HepG2 (cell line): ENCODE measurements around the gene RTEL1. TPM values are rescaled to one million over a fixed set of nuclear protein-coding genes. Genes with fewer than 3 reads are reported as not detected.

Experiments
- AGO1 ChIP-seq: fragments of 200-400 bp; formaldehyde crosslinking; IDR thresholded peaks from 2 replicates; pipeline ENCODE4 v1.6.1; 2017; ENCODE audit warnings: mild to moderate bottlenecking, low read depth, low read length, moderate library complexity; ENCODE audit not compliant: poor library complexity, severe bottlenecking
- ELF1 ChIP-seq: sonication (generic); formaldehyde crosslinking; IDR thresholded peaks from 2 replicates; pipeline ENCODE4 v1.4.0; 2020; ENCODE audit warnings: missing genetic modification reagents
- ELF3 ChIP-seq: IDR thresholded peaks from 2 replicates; pipeline ENCODE4 v1.6.1; 2016; ENCODE audit warnings: missing genetic modification reagents, missing compliant biosample characterization
- FOXA1 ChIP-seq, 2 experiments: fragments of 450-650 bp in 1 of 2; sonication (generic) in 1 of 2; formaldehyde crosslinking in 1 of 2; IDR thresholded peaks; 2 replicates each; pipeline versions ENCODE4 v1.4.0 to v1.6.1; 2016 to 2020; ENCODE audit warnings: missing genetic modification reagents in 1 of 2
- HMGA1 ChIP-seq: sonication (generic); formaldehyde crosslinking; conservative IDR thresholded peaks from 2 replicates; pipeline ENCODE4 v1.4.0; 2020; ENCODE audit warnings: missing genetic modification reagents
- NCOA2 ChIP-seq: sonication (generic); formaldehyde crosslinking; IDR thresholded peaks from 2 replicates; pipeline ENCODE4 v1.8.0; 2022; ENCODE audit warnings: inconsistent platforms
- NONO ChIP-seq, 2 experiments: fragments of 450-650 bp in 1 of 2; sonication (generic) in 1 of 2; formaldehyde crosslinking in 1 of 2; IDR thresholded peaks in 1 of 2; conservative IDR thresholded peaks in 1 of 2; 2 replicates each; pipeline versions ENCODE4 v1.6.1 to v1.8.0; 2017 to 2022; ENCODE audit warnings: mild to moderate bottlenecking in 1 of 2, missing genetic modification reagents in 1 of 2, moderate library complexity in 1 of 2
- PAF1 ChIP-seq: IDR thresholded peaks from 2 replicates; pipeline ENCODE4 v1.6.1; 2016; ENCODE audit warnings: missing genetic modification reagents, missing compliant biosample characterization
- RXRB ChIP-seq: IDR thresholded peaks from 2 replicates; pipeline ENCODE4 v1.6.1; 2016; ENCODE audit warnings: borderline replicate concordance, missing genetic modification reagents, missing compliant biosample characterization
- SAFB2 ChIP-seq: sonication (generic); formaldehyde crosslinking; IDR thresholded peaks from 2 replicates; pipeline ENCODE4 v1.5.1; 2020; ENCODE audit warnings: missing genetic modification reagents, low read depth, mild to moderate bottlenecking, borderline replicate concordance
- TCF7 ChIP-seq: sonication (generic); IDR thresholded peaks from 2 replicates; pipeline ENCODE4 v1.6.1; 2016; ENCODE audit warnings: antibody characterized with exemption, low read depth
- TRIM22 ChIP-seq: fragments of 450-650 bp; IDR thresholded peaks from 2 replicates; pipeline ENCODE4 v1.6.1; 2017
- ZBTB42 ChIP-seq: sonication (generic); formaldehyde crosslinking; IDR thresholded peaks from 2 replicates; pipeline ENCODE4 v1.5.0; 2020; ENCODE audit warnings: mild to moderate bottlenecking, missing genetic modification reagents
- ZNF10 ChIP-seq: sonication (generic); formaldehyde crosslinking; IDR thresholded peaks from 2 replicates; pipeline ENCODE4 v1.4.0; 2020; ENCODE audit warnings: mild to moderate bottlenecking, low read depth, missing genetic modification reagents, borderline replicate concordance
- ZNF101 ChIP-seq: sonication (generic); formaldehyde crosslinking; IDR thresholded peaks from 2 replicates; pipeline ENCODE4 v1.4.0; 2020; ENCODE audit warnings: mild to moderate bottlenecking, low read depth, missing genetic modification reagents, borderline replicate concordance
- ZNF12 ChIP-seq: sonication (generic); formaldehyde crosslinking; IDR thresholded peaks from 2 replicates; pipeline ENCODE4 v1.5.0; 2020; ENCODE audit warnings: missing genetic modification reagents
- ZNF264 ChIP-seq: sonication (generic); formaldehyde crosslinking; IDR thresholded peaks from 2 replicates; pipeline ENCODE4 v1.4.0; 2020; ENCODE audit warnings: missing genetic modification reagents
- ZNF660 ChIP-seq: sonication (generic); formaldehyde crosslinking; IDR thresholded peaks from 2 replicates; pipeline ENCODE4 v1.5.1; 2020; ENCODE audit warnings: mild to moderate bottlenecking, low read depth, missing genetic modification reagents, borderline replicate concordance
- ZNF850 ChIP-seq: sonication (generic); formaldehyde crosslinking; conservative IDR thresholded peaks from 2 replicates; pipeline ENCODE4 v1.9.0; 2021; ENCODE audit warnings: mild to moderate bottlenecking, missing genetic modification reagents
- polyA plus RNA-seq, 8 experiments: library from polyadenylated mRNA; depleted of rRNA in 3 of 8; stranded (reverse) in 7 of 8; unstranded in 1 of 8; fragments of >200 nt; fragmentation: Illumina TruSeq in 4 of 8; extraction: Trizol in 4 of 8; gene quantifications; 2 replicates each; pipeline versions ENCODE4 v1.2.1 to v1.2.3, GENCODE V29; 2011 to 2016; ENCODE audit warnings: low read depth in 4 of 8, missing spikeins in 1 of 8, mixed read lengths in 1 of 8; ENCODE audit not compliant: insufficient read depth in 1 of 8
- total RNA-seq, 5 experiments: library from RNA; depleted of rRNA; stranded (reverse); fragments of >200 nt; fragmentation: Illumina TruSeq; extraction: Trizol; gene quantifications; 2 replicates each; pipeline ENCODE4 v1.2.3, GENCODE V29; 2016; ENCODE audit warnings: low read depth in 1 of 5
- TF ChIP-seq, protein P1 (sequence below): sonication (generic); formaldehyde crosslinking; IDR thresholded peaks from 2 replicates; pipeline ENCODE4 v1.8.0; 2022; ENCODE audit warnings: mild to moderate bottlenecking, missing genetic modification reagents, moderate library complexity
- TF ChIP-seq, protein P2 (sequence below): sonication (generic); formaldehyde crosslinking; IDR thresholded peaks from 2 replicates; pipeline ENCODE4 v1.5.0; 2020; ENCODE audit warnings: mild to moderate bottlenecking, missing genetic modification reagents
- TF ChIP-seq, protein P3 (sequence below): sonication (generic); formaldehyde crosslinking; IDR thresholded peaks from 2 replicates; pipeline ENCODE4 v1.4.0; 2020; ENCODE audit warnings: missing genetic modification reagents

The RTEL1 gene
- total and polyA plus RNA-seq, 2 of the 13 experiments (the other 11 are each of a cell fraction or from before 2014, with no cell fraction given) = 21.8 to 36.4 TPM

GRCh38 chr20:63657937-63658748 is at the start of gene RTEL1 (continued):
- TF ChIP-seq, protein P1, sequence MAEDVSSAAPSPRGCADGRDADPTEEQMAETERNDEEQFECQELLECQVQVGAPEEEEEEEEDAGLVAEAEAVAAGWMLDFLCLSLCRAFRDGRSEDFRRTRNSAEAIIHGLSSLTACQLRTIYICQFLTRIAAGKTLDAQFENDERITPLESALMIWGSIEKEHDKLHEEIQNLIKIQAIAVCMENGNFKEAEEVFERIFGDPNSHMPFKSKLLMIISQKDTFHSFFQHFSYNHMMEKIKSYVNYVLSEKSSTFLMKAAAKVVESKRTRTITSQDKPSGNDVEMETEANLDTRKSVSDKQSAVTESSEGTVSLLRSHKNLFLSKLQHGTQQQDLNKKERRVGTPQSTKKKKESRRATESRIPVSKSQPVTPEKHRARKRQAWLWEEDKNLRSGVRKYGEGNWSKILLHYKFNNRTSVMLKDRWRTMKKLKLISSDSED (CRISPR knock-in tag) = no peak
- TF ChIP-seq SAFB2 (CRISPR knock-in tag) = peak; percentile 85; the same call in 1 of the 2 replicates
- no peak for TF ChIP-seq PAF1 (CRISPR knock-in tag)
- TF ChIP-seq ZNF850 (CRISPR knock-in tag) = peak; percentile 96
- TF ChIP-seq, protein P2, sequence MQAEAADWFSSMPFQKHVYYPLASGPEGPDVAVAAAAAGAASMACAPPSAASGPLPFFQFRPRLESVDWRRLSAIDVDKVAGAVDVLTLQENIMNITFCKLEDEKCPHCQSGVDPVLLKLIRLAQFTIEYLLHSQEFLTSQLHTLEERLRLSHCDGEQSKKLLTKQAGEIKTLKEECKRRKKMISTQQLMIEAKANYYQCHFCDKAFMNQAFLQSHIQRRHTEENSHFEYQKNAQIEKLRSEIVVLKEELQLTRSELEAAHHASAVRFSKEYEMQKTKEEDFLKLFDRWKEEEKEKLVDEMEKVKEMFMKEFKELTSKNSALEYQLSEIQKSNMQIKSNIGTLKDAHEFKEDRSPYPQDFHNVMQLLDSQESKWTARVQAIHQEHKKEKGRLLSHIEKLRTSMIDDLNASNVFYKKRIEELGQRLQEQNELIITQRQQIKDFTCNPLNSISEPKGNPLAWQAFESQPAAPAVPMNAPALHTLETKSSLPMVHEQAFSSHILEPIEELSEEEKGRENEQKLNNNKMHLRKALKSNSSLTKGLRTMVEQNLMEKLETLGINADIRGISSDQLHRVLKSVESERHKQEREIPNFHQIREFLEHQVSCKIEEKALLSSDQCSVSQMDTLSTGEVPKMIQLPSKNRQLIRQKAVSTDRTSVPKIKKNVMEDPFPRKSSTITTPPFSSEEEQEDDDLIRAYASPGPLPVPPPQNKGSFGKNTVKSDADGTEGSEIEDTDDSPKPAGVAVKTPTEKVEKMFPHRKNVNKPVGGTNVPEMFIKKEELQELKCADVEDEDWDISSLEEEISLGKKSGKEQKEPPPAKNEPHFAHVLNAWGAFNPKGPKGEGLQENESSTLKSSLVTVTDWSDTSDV (CRISPR knock-in tag) = no peak; the same call in 1 of the 2 replicates
- no peak for TF ChIP-seq NONO (IDR thresholded peaks at IDR 0.05)
- peak; percentile 97 for TF ChIP-seq NONO (CRISPR knock-in tag; conservative IDR thresholded peaks at IDR 0.05)
- TF ChIP-seq, protein P3, sequence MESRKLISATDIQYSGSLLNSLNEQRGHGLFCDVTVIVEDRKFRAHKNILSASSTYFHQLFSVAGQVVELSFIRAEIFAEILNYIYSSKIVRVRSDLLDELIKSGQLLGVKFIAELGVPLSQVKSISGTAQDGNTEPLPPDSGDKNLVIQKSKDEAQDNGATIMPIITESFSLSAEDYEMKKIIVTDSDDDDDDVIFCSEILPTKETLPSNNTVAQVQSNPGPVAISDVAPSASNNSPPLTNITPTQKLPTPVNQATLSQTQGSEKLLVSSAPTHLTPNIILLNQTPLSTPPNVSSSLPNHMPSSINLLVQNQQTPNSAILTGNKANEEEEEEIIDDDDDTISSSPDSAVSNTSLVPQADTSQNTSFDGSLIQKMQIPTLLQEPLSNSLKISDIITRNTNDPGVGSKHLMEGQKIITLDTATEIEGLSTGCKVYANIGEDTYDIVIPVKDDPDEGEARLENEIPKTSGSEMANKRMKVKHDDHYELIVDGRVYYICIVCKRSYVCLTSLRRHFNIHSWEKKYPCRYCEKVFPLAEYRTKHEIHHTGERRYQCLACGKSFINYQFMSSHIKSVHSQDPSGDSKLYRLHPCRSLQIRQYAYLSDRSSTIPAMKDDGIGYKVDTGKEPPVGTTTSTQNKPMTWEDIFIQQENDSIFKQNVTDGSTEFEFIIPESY (CRISPR knock-in tag) = peak; percentile 90
- TF ChIP-seq ZNF12 (CRISPR knock-in tag) = peak; percentile 71; the same call in 1 of the 2 replicates
- TF ChIP-seq ZNF264 (CRISPR knock-in tag) = peak; percentile 97
- TF ChIP-seq ZNF10 = no peak
- 0 out of 2 replicates have a peak, but pooled peaks have one; percentile 48 for TF ChIP-seq ZNF101
- peak; percentile 78 for TF ChIP-seq ELF3 (CRISPR knock-in tag)
- peak; percentile 66; the same call in 1 of the 2 replicates for TF ChIP-seq RXRB
- no peak for TF ChIP-seq HMGA1 (CRISPR knock-in tag)
- TF ChIP-seq TRIM22 = no peak
- peak; percentile 72 for TF ChIP-seq AGO1
- no peak for TF ChIP-seq TCF7
- TF ChIP-seq NCOA2 = peak; percentile 78
- TF ChIP-seq FOXA1 (IDR thresholded peaks at IDR 0.05) = no peak
- TF ChIP-seq FOXA1 (CRISPR knock-in tag; IDR thresholded peaks at IDR 0.05) = peak; percentile 66
- peak; percentile 89 for TF ChIP-seq ELF1 (CRISPR knock-in tag)
- peak; percentile 67; the same call in 1 of the 2 replicates for TF ChIP-seq ZBTB42 (CRISPR knock-in tag)
- no peak for TF ChIP-seq ZNF660
